Fibroblast of skin of right biceps (primary cell): ENCODE measurements around the gene GAS6.

Source experiments
- DNase-seq: peaks from one replicate; pipeline ENCODE4 v3.0.0-alpha.2; 2013

Gene GAS6

GRCh38 chr13:113863524-113864272 lies at the start of gene GAS6:
TSS of gene GAS6 (minus strand) at chr13:113864076. CDS start at chr13:113863920, 156 bp downstream.
- DNase-seq, result peak; percentile 40

DNA sequence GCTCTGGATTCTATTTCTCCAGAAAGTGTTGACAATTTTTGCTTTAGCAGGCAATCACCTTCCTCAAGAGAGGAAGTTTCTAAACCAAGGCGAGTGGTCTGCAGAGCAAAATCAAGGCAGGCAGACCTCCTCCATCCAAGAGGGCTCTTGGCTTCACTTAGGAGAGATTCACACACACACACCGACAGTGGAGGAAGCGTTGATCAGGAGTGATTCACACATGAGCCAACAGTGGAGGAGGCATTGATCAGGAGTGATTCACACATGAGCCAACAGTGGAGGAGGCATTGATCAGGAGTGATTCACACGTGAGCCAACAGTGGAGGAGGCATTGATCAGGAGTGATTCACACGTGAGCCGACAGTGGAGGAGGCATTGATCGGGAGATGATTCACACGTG lies 49.5 kb upstream of the GAS6 start:
- peak; percentile 61 for DNase-seq

DNA sequence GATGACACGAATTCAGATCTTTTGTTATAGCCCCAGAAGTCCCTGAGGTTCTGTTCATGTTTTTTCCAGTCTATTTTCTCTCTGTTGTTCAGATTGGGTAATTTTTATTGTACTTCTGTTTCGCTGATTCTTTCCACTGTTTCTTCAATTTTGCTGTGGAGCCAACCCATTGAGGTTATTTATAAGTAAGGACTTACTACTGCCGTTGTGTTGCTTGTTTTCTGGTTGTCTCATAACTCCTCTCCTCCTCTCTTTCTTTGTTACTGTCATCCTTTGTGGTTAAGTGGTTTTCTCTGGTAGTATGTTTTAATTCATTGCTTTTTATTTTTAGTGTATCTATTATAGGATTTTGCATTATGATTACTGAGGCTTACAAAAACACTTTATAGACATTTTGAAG lies 48.7 kb upstream of the GAS6 start:
- DNase-seq, result no peak

GRCh38 chr13:113907635-113908617 lies 44.0 kb upstream of the GAS6 start:
- peak; percentile 80 for DNase-seq

DNA sequence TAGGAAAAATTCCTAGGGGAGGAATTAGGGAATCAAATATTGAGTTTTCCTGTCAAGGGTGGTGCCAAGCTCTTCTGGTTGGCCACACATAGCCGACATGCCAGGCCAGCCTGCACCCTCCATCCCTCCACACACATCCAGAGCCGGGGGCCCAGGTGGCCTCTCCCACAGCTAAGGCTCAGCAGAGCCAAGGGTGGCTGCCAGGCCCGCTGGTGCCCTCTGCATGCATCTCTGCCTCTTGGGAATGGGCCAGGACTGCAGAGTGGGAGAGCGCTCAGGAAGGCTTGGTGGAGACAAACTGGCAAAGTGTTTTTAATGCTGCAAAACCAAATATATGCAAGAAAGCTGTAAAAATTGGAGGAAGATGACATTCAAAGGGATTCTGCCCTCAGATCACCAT lies 42.7 kb upstream of the GAS6 start:
- DNase-seq, result no peak

- no peak for DNase-seq
Observed at GRCh38 chr13:113905942-113906341, 42.1 kb upstream of the GAS6 start.

DNA sequence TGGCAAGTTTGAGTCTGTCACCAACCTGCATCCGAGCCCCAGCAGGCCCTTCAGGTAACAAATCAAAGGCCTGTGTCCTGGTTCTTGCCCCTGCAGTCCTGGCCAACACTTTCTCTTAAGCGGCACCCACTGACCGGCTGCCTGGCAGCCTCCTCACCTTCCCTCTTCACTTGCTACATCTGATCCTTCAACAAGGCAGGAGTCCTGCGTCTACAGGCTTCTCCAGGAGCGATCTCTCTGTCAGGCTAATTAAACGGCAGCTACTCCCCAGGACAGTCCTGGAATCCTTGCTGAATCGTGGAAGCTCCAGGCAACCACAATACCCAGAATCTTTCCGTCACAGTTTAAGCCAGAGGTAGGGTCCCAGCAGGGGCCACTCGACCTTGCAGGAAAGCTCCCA lies 41.1 kb upstream of the GAS6 start:
- DNase-seq, result no peak

- peak; percentile 41 for DNase-seq
Observed at GRCh38 chr13:113904411-113904810, 40.5 kb upstream of the GAS6 start.

DNA sequence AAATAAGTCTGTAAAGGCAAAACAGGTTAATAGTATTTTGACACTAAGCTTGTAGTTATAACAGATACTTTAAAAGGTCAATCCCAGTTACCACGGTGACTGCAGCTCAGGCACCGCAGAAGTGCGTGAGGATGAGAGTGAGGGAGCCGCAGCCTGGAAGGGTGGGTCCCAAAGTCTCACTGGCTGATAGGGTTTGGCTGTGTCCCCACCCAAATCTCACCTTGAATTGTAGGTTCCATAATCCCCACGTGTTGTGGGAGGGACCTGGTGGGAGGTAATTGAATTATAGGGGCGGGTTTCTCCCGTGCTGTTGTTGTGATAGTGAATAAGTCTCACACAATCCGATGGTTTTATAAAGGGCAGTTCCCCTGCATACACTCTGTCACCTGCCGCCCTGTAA lies 40.0 kb upstream of the GAS6 start:
- DNase-seq, result no peak

DNA sequence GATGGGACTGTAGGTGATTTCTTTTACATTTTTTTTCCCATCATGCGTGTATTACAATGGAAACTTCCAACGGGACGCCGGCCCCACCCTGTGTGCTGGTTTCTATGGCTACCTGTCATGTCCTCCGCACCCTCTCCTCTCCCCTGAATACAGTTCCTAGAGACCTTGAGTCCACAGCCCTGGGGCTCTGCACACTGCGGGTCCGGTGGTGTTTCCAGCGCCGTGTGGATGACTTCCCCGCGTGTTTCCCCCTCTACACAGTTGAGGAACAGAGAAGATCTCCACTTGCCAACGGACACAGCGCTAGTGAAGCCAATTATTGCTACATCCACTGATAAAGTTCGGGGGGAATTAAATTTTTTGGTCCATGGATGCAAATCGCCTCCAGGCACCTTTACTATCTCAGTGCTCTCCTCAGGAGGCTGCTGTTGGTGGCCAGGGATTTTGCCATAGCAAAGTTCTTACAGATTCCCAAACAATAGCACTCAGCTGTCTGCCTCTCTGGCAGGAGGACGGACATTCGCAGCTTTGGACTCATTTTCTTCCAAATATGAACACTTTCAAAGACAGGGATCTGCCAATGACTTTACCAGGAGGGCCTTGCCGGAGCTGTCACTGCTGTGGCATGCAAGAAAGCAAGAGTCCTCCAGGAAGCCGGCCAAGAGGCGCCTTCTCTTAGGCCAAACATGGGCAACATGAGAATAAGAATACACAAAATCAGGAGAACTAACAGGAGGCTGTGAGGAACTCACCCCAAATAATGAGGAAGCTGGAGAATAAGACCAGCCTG lies 39.3 kb upstream of the GAS6 start:
- peak; percentile 80 for DNase-seq

- DNase-seq, result peak; percentile 81
Observed at GRCh38 chr13:113902481-113902880, 38.6 kb upstream of the GAS6 start.

- no peak for DNase-seq
Observed at GRCh38 chr13:113901642-113902041, 37.8 kb upstream of the GAS6 start.

DNA sequence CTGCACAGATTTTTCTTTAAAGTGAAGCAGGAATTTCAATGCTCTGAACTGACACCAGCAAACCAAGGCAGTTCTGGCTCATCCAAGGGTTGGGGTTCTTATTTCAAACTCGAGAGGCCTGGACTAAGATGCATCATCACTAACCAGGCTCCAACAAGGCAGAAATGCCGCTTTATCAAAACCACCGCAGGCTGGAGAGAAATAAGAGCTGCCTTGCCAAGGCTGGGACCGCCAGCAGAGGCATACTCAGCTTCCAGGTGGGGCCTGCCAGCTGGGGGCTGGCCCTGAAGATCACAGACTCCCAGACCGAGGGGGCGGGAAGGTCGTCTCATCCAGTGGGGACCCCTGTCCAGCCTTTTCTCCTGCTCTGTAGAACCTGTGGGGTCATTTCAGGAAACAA lies 37.4 kb upstream of the GAS6 start:
- DNase-seq, result peak; percentile 58

- no peak for DNase-seq
Observed at GRCh38 chr13:113900646-113901045, 36.8 kb upstream of the GAS6 start.

DNA sequence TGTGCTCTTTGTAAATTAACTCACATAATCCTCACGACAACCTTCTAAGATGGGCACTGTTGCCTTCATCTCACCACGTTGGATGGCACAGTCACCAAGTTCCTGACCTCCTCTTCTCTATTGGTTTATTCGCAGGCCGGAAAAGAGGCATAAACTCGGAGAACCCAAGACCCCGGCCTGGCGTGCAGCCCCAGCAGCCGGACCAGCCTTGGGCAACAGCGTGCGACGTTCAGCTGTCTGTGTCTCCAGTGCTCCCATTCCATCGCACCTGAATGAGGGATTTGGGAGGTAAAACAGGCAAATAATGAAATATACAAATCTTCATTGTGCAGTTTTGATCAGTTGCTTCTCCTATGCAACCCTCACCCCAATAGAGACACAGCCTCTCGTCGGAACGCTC lies 34.5 kb upstream of the GAS6 start:
- no peak for DNase-seq

DNA sequence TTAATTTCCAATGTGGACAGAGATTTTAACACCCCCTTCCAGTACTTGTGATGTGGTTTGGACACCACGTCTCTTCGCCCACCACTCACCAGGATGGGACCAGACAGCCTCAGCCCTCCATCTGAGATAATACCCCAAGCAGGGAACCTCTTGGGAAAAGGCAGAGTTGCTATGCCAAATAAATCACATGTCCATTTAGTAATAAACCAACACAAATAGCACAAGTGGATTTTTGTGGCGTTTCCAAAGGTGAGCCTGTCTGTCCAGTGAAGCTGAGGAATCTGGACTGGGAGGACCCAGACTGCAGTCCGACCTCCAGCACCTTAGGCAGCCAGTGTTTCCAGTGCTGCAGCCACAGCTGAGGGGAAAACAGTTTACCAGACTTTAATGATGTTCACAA lies 34.1 kb upstream of the GAS6 start:
- DNase-seq, result no peak

- peak; percentile 98 for DNase-seq
Observed at GRCh38 chr13:113897161-113897560, 33.3 kb upstream of the GAS6 start.

GRCh38 chr13:113895436-113895835 lies 31.6 kb upstream of the GAS6 start:
- DNase-seq, result no peak

DNA sequence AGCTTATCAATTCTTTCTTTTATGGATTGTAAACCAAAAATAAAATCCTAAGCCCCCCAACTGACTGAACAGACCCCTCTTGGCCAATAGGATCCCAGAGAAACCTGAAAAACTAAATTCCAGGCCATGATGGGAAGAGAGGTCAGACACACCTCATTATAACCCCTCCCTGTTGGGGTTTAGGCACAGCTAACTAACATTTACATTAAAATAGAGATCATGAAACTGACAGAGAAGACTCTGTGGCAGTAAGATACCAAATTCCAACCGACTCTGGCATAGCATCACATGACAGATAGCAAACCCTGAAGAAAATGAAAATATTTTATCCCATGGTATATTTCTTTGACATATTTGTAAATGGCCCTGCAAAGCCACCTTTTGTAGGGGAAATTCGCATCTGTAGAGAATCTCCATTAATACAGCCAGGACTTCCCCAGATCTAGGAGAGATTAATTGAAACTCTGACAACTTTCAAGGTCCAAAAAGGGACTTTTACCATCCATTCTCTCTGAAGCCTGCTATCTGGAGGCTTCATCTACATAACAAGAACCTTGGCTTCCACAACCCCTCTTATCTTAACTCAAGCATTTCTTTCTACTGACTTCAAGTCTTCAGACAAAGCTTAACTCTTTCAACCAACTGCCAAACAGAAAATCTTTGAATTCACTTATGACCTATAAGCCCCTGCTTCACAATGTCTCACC lies 27.1 kb upstream of the GAS6 start:
- DNase-seq, result no peak

- no peak for DNase-seq
Observed at GRCh38 chr13:113889467-113889866, 25.6 kb upstream of the GAS6 start.

DNA sequence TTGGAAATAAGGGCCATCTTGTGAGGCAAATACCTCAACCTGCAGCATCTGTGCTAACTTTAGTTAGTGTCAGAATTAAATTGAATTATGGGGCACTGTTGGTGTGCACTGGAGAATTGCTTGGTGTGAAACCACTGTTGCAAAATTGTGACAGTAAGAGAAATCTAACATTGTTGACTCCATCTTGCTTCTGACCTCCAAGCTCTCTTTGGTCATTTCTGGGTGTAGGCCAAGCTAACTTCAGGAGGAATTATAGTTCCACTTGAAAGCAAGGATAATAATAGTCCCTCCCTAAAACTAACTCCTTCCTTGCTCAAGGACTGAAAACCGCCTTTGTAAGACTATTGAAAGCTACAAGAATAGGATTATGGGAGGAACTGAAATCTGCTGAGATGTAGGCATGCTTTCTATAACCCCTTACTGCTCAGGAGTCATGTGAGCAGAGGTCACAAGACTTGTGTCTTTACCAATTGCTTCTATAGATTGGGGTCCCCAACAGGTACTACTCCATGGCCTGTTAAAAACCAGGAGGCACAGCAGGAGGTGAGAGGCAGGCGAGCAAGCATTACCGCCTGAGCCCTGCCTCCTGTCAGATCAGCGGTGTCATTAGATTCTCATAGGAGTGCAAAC lies 24.9 kb upstream of the GAS6 start:
- no peak for DNase-seq

DNA sequence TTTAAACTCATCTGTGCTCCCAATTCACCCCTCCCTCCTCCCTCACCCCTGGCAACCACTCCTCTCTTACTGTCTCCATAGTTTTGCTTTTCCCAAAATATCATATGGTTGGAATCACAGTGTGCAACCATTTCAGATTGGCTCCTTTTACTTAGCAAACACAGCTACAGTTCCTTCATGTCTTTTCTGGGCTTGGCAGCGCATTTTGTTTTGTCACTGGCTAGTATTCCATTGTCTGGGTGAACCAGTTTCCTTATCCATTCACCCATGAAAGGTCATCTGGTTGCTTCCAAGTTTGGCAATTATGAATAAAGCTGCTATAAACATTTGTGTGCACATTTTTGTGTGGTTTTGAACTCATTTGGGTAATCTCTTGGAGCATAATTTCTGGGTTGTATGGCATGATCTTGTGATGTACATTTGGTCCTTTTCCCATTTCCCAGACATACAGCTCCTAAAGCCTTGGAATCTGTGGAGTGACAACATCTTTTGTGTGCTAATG lies 23.9 kb upstream of the GAS6 start:
- DNase-seq, result no peak
